Measurements from ENCODE around the gene CCDC6. TPM values are rescaled to one million over a fixed set of nuclear protein-coding genes. Genes with fewer than 3 reads are reported as not detected.
"Not testable (repeated sequence)": the region's sequence is repeated elsewhere in the genome, so short reads cannot be mapped to it uniquely, and the experiment has no call there.

CCDC6 gene
- polyA plus RNA-seq, 1 donor from 2014 or later = 13.4 TPM

DNA sequence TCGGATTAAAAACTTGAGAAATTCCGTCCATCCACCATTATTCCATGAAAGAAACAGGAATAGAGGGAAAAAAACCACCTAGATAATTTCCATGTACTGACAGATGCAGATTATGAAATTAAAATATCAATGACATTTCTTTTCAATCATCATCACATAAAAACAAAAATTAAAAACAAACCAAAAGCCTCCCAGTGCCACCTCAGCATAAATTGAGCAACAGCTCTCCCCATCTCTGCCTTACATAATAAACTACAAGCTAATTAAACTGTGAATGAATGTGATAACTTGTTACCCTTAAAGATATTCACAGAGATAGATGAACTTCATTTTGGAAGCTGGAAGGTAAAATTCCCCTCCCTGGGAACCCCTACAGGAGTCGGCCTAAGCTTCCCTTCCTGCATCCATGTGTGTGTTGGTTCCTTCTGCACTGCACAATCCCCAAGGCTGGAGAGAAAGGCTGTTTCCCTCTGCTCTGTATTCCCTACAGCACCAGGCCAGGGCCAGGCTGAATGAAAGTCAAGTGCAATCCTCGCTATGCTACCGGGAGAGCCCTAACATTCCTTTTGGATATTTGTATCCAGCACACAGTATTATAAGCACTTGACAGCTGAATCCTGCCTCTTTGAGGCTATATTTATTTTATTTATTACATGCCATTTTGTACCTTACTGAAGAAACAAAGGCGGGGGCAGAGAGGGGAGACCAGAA is 8.1 kb downstream of the CCDC6 start:
- H3K4me3 Mint-ChIP-seq = no peak overlapping the region
- peaks cover 2% of the 10 kb centered on the region for H3K36me3 Mint-ChIP-seq
- peaks cover 58 to 72% (median 61%) of the 10 kb centered on the region in 3 donors for H3K4me1 Mint-ChIP-seq
- no peaks in the 10 kb centered on the region for H3K9me3 Mint-ChIP-seq
- H3K27me3 Mint-ChIP-seq = no peaks in the 10 kb centered on the region
- peak overlapping the region in 1 of 3 donors; percentile 17 for H3K27ac Mint-ChIP-seq

DNA sequence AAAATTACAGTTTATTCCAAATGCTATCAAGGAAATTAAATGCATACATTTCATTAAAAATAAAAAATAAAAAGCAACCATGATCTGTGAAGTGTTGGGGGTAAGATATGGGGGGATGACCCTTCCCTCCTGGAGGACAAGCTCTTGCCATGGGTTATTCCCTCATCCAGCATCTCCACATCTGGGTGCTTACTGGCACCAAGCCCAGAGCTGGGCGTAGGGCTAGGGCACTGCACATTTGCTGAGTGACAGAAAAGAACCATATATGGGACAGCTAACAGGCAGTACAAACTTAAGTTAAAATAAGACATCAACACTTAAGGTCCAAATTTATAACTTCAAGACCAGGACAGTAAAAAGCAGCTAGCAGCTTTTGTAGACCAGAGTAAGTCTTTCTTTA is 10.2 kb downstream of the CCDC6 start:
- Mint-ChIP-seq H3K36me3 (peaks cover 2% of the 10 kb centered on the region), H3K4me1 (peaks cover 66 to 78% (median 70%) of the 10 kb centered on the region in 3 donors), H3K27me3 (no peaks in the 10 kb centered on the region), H3K27ac (peak overlapping the region in 1 of 3 donors; percentile 11), H3K4me3 (no peak overlapping the region), H3K9me3 (no peaks in the 10 kb centered on the region)

DNA sequence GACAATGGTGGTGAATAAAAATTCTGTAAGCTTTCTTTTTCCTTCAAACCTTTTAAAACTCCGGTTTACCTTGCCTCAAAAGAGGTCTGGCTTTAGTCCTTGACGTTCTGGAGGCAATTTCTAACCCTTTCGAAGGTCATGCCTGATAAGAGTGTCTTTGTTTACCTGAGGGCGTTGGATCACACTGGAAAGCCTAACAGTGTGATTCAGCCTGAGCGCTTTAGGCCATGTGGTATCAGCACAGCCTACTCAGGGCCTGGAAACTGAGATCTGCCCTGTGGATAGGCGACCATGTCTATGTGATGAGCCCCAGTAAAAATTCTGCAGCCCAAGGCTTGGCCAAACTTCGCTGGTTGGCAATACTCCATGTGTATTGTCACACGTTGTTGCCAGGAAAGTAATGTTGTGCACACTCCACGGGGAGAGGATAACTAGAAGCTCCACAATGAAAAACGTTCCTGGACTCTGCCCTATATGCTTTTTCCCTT is 10.7 kb downstream of the CCDC6 start:
- no peaks in the 10 kb centered on the region for H3K9me3 Mint-ChIP-seq
- no peak overlapping the region for H3K27ac Mint-ChIP-seq
- peaks cover 66 to 74% (median 68%) of the 10 kb centered on the region in 3 donors for H3K4me1 Mint-ChIP-seq
- H3K36me3 Mint-ChIP-seq = peaks cover 2% of the 10 kb centered on the region
- no peak overlapping the region for H3K4me3 Mint-ChIP-seq
- no peaks in the 10 kb centered on the region for H3K27me3 Mint-ChIP-seq

- no peaks in the 10 kb centered on the region for H3K9me3 Mint-ChIP-seq
- H3K4me3 Mint-ChIP-seq = peak overlapping the region in 2 of 4 donors; percentile 13 to 81
- no peaks in the 10 kb centered on the region for H3K27me3 Mint-ChIP-seq
- peaks cover 61 to 71% (median 66%) of the 10 kb centered on the region in 3 donors for H3K4me1 Mint-ChIP-seq
- H3K36me3 Mint-ChIP-seq = peaks cover 7% of the 10 kb centered on the region
- H3K27ac Mint-ChIP-seq = peak overlapping the region in 2 of 3 donors; percentile 31 to 77
Measured at GRCh38 chr10:59894114-59894513, 12.2 kb downstream of the CCDC6 start.

- Mint-ChIP-seq H3K9me3 (no peaks in the 10 kb centered on the region), H3K27ac (peak overlapping the region in 2 of 3 donors; percentile 46 to 75), H3K4me3 (peak overlapping the region in 2 of 4 donors; percentile 58 to 88), H3K27me3 (no peaks in the 10 kb centered on the region), H3K4me1 (peaks cover 61 to 74% (median 72%) of the 10 kb centered on the region in 3 donors), H3K36me3 (peaks cover 7% of the 10 kb centered on the region)
Measured at GRCh38 chr10:59892697-59893096, 13.7 kb downstream of the CCDC6 start.

GRCh38 chr10:59891936-59892335 is 14.4 kb downstream of the CCDC6 start:
- H3K36me3 Mint-ChIP-seq = peaks cover 7% of the 10 kb centered on the region
- H3K27ac Mint-ChIP-seq = peak overlapping the region; percentile 65 to 89 (median 75)
- H3K27me3 Mint-ChIP-seq = no peaks in the 10 kb centered on the region
- H3K9me3 Mint-ChIP-seq = no peaks in the 10 kb centered on the region
- H3K4me3 Mint-ChIP-seq = peak overlapping the region in 3 of 4 donors; percentile 70 to 88 (median 88)
- H3K4me1 Mint-ChIP-seq = peaks cover 62 to 75% (median 73%) of the 10 kb centered on the region in 3 donors

DNA sequence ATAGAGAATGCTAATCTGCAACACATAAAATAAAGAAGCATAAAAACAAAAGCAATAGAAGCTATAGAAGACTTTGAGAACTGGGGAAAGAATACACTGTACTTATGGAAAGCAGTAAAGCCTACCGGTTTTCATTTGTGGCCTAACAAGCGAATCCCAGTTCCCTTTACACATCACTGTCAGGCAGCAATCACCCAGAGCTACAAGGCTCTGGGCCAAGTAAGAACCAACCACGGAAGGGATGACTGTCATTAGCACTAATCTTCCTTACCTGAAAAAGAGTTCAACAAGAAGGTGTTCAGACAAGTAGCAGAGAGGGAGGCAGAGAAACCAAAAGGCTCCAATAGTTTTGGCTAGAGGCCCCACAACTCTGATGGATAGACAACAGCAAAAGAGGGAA is 15.0 kb downstream of the CCDC6 start:
- Mint-ChIP-seq H3K27me3 (no peaks in the 10 kb centered on the region), H3K36me3 (peaks cover 7% of the 10 kb centered on the region), H3K27ac (peak overlapping the region in 2 of 3 donors; percentile 65 to 75), H3K4me1 (peaks cover 68 to 78% (median 74%) of the 10 kb centered on the region in 3 donors), H3K4me3 (peak overlapping the region in 3 of 4 donors; percentile 70 to 88 (median 88)), H3K9me3 (no peaks in the 10 kb centered on the region)

- H3K4me3 Mint-ChIP-seq = no peak overlapping the region
- H3K9me3 Mint-ChIP-seq = no peaks in the 10 kb centered on the region
- no peaks in the 10 kb centered on the region for H3K27me3 Mint-ChIP-seq
- H3K36me3 Mint-ChIP-seq = peaks cover 7% of the 10 kb centered on the region
- peak overlapping the region in 1 of 3 donors; percentile 84 for H3K27ac Mint-ChIP-seq
- peaks cover 83 to 88% (median 83%) of the 10 kb centered on the region in 3 donors for H3K4me1 Mint-ChIP-seq
Measured at GRCh38 chr10:59888781-59889435, 17.4 kb downstream of the CCDC6 start.

DNA sequence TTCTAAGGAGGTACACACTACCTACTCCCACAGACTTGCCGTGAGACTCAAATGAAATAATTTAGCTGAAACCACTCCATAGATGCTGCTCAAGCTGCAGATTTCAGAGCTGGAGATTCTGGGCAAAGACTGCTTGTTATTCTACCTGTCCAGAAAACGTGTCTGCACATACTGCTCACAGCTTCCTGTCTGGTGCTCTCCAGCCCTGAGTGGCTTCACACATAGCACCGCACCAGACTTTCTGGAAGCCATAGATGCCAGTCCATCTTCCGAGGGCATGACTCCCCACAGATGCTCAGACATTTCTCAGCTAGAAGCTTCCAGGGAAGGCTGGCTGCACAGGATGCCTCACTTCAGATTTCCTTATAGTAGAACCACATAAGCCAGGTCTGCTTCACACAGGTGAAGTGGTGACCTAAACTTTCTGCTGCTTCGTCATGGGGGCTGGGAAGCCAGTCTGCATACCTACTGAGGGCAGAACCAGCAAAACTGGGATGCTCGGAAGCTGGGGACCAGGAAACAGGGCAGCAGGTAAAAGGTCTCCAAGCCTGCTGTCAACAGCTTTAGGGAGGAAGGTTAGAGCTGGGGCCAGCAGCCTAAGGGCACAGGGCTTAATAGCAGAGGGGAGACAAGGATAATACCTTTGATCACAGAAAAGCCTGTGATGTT is 18.2 kb downstream of the CCDC6 start:
- H3K4me1 Mint-ChIP-seq = peaks cover 80 to 86% (median 85%) of the 10 kb centered on the region in 3 donors
- no peaks in the 10 kb centered on the region for H3K9me3 Mint-ChIP-seq
- H3K4me3 Mint-ChIP-seq = peak overlapping the region in 2 of 4 donors; percentile 53 to 77
- H3K27ac Mint-ChIP-seq = peak overlapping the region in 2 of 3 donors; percentile 21 to 68
- H3K27me3 Mint-ChIP-seq = no peaks in the 10 kb centered on the region
- H3K36me3 Mint-ChIP-seq = peaks cover 7% of the 10 kb centered on the region

- Mint-ChIP-seq H3K27ac (peak overlapping the region in 2 of 3 donors; percentile 27 to 67), H3K4me1 (peaks cover 72 to 78% (median 77%) of the 10 kb centered on the region in 3 donors), H3K4me3 (peak overlapping the region in 2 of 4 donors; percentile 85 to 88), H3K27me3 (no peaks in the 10 kb centered on the region), H3K9me3 (no peaks in the 10 kb centered on the region), H3K36me3 (peaks cover 7% of the 10 kb centered on the region)
Measured at GRCh38 chr10:59887006-59887405, 19.4 kb downstream of the CCDC6 start.

DNA sequence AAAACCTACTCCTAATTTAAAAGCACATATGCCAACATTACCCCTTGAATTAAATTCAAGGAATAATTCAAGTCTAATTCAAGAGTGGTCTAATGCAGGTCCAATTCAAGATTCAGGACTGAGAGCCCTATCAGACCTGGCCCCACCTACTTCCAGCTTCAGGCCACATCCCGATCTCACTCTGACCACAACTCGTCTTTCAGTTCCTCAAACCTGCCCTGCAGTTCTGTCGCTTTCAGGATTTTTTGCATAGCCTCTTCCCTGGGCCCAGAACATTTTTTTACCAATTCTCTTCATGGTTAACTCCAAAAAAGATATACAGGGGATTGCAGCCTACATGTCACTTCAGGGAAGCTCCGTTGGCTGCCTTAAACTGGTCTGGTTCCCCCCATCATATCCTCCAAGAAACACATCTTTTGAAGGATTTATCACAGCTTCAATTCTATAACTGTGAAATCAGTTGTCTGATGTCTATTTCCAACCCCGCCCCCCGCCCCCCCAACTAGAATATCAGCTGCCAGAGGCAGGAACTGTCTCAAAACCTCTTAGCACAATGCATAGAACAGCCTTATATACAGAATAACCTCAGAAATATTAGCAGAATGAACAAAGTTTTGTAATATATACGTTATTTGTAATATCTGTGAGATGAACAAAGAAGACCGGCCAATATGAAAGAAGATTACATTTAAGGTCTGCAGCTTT is 20.8 kb downstream of the CCDC6 start:
- no peaks in the 10 kb centered on the region for H3K9me3 Mint-ChIP-seq
- H3K27me3 Mint-ChIP-seq = no peaks in the 10 kb centered on the region
- H3K4me3 Mint-ChIP-seq = peak overlapping the region; percentile 18 to 88 (median 47)
- H3K4me1 Mint-ChIP-seq = peaks cover 75 to 79% (median 78%) of the 10 kb centered on the region in 3 donors
- H3K36me3 Mint-ChIP-seq = peaks cover 7% of the 10 kb centered on the region
- peak overlapping the region; percentile 33 to 40 (median 37) for H3K27ac Mint-ChIP-seq

DNA sequence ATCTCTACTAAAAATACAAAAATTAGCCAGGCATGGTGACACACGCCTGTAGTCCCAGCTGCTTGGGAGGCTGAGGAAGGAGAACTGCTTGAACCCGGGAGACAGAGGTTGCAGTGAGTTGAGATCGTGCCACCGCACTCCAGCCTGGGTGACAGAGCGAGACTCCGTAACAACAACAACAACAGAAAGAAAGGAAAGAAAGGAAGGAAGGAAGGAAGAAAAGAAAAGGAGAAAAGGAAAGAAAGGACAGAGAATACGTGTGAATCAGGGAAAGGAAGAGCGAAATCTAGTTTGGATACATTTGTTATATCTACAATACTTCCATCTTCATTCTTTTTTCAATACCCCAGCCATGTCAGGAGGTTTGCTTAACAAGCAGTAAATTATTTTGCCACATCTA is 21.5 kb downstream of the CCDC6 start:
- peak overlapping the region; percentile 18 to 88 (median 64) for H3K4me3 Mint-ChIP-seq
- H3K27me3 Mint-ChIP-seq, H3K9me3 Mint-ChIP-seq, H3K36me3 Mint-ChIP-seq: not testable (repeated sequence)
- H3K27ac Mint-ChIP-seq = peak overlapping the region; percentile 33 to 40 (median 37)
- peaks cover 78 to 80% (median 79%) of the 10 kb centered on the region in 3 donors for H3K4me1 Mint-ChIP-seq

GRCh38 chr10:59881640-59882039 is 24.7 kb downstream of the CCDC6 start:
- peak overlapping the region in 2 of 4 donors; percentile 64 to 82 for H3K4me3 Mint-ChIP-seq
- no peaks in the 10 kb centered on the region for H3K36me3 Mint-ChIP-seq
- H3K9me3 Mint-ChIP-seq = no peaks in the 10 kb centered on the region
- no peaks in the 10 kb centered on the region for H3K27me3 Mint-ChIP-seq
- H3K27ac Mint-ChIP-seq = peak overlapping the region in 1 of 3 donors; percentile 1
- H3K4me1 Mint-ChIP-seq = peaks cover 75 to 79% (median 75%) of the 10 kb centered on the region in 3 donors

- peak overlapping the region in 2 of 4 donors; percentile 64 to 82 for H3K4me3 Mint-ChIP-seq
- no peaks in the 10 kb centered on the region for H3K27me3 Mint-ChIP-seq
- H3K27ac Mint-ChIP-seq = peak overlapping the region in 2 of 3 donors; percentile 1 to 73
- H3K4me1 Mint-ChIP-seq = peaks cover 75 to 80% (median 75%) of the 10 kb centered on the region in 3 donors
- H3K36me3 Mint-ChIP-seq = no peaks in the 10 kb centered on the region
- H3K9me3 Mint-ChIP-seq = no peaks in the 10 kb centered on the region
Measured at GRCh38 chr10:59880971-59881510, 25.3 kb downstream of the CCDC6 start.
